ENCODE data around the gene ZFC3H1. TPM values are rescaled to one million over a fixed set of nuclear protein-coding genes. Genes with fewer than 3 reads are reported as not detected.

ZFC3H1 gene
- total and polyA plus RNA-seq, 9 of the 15 experiments (the other 6 are each of a cell fraction or from before 2014, with no cell fraction given) = 14.8 to 80.5 (median 22.1) TPM

DNA sequence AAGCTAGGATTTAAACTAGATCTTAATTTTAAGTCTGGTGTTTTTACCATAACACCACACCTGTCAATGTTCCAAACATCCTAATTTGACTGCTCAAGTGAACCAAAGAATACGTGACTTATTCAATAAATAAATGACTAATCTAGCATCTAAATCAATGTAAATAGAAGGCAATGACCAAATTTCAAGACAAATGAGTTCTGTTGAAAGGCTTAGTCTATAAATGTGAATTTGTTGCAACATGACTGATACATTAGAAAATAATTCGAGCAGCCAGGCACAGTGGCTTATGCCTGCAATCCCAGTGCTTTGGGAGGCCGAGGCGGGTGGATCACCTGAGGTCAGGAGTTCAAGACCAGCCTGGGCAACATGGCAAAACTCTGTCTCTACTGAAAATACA lies 15.1 kb downstream of the ZFC3H1 start:
- in situ Hi-C loops (cut with MboI) = loop anchor here (10.0 kb wide), 1 partner anchor 96 kb away; no protein-coding TSS in a partner anchor
- FAIRE-seq (no peak), ATAC-seq (no peak), DNase-seq (ENCODE audit: extremely low read depth in 1 of 4, low spot score in 3 of 4) (no peak)
- Histone ChIP-seq H3K9ac (ENCODE audit: insufficient read depth in 1 of 2, low read depth in 2 of 2, low read length in 2 of 2) (no peak overlapping the region), H3K27ac (ENCODE audit: extremely low read depth, low read depth, low read length) (no peak overlapping the region), H3K79me2 (ENCODE audit: control insufficient read depth, insufficient read depth, low read length) (peaks cover 55% of the 10 kb centered on the region), H3K9me1 (ENCODE audit: control insufficient read depth, insufficient read depth, low read length) (no peaks in the 10 kb centered on the region), H3K4me1 (replicated peaks in 1 of 2; ENCODE audit: control insufficient read depth in 2 of 2, insufficient read depth in 2 of 2, low read length in 2 of 2) (no peaks in the 10 kb centered on the region), H4K20me1 (replicated peaks; ENCODE audit: control insufficient read depth, insufficient read depth, low read length) (no peaks in the 10 kb centered on the region), H3K4me3 (no peak overlapping the region), H3K27me3 (ENCODE audit: control insufficient read depth in 2 of 2, insufficient read depth in 2 of 2, low read length in 2 of 2) (no peaks in the 10 kb centered on the region), H3K9me3 (replicated peaks; ENCODE audit: control insufficient read depth, insufficient read depth, low read depth, low read length) (peaks cover 5% of the 10 kb centered on the region; the same call in 1 of the 2 replicates), H3K36me3 (ENCODE audit: control insufficient read depth, insufficient read depth, low read length) (peaks cover 93% of the 10 kb centered on the region), H2AFZ (ENCODE audit: low read depth, low read length) (no peak overlapping the region), H3K4me2 (ENCODE audit: insufficient read depth, low read length) (no peak overlapping the region)
- POLR2A ChIA-PET = interaction anchor here (0.9 to 1.0 kb wide), 2 partner anchors 12 to 20 kb away, joined by 3 read pairs; no protein-coding TSS in a partner anchor
- no TSS peak for BruUV-seq (replicated peaks)
- TF ChIP-seq POLR3G (IDR thresholded peaks at IDR 0.05; ENCODE audit: extremely low read depth, insufficient read length, insufficient replicate concordance) (no peak), POLR2AphosphoS5 (IDR thresholded peaks at IDR 0.05; ENCODE audit: control insufficient read depth, insufficient read depth, low read depth, low read length) (no peak), MYBL2 (IDR thresholded peaks at IDR 0.05; ENCODE audit: low read depth) (no peak), MYBL2 (CRISPR knock-in tag; IDR thresholded peaks at IDR 0.05; ENCODE audit: borderline replicate concordance) (no peak), CBFB (CRISPR knock-in tag; IDR thresholded peaks at IDR 0.05) (no peak)
- TF ChIP-seq, protein P1, sequence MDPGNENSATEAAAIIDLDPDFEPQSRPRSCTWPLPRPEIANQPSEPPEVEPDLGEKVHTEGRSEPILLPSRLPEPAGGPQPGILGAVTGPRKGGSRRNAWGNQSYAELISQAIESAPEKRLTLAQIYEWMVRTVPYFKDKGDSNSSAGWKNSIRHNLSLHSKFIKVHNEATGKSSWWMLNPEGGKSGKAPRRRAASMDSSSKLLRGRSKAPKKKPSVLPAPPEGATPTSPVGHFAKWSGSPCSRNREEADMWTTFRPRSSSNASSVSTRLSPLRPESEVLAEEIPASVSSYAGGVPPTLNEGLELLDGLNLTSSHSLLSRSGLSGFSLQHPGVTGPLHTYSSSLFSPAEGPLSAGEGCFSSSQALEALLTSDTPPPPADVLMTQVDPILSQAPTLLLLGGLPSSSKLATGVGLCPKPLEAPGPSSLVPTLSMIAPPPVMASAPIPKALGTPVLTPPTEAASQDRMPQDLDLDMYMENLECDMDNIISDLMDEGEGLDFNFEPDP (CRISPR knock-in tag; IDR thresholded peaks at IDR 0.05) = no peak
- TF ChIP-seq, protein P2, sequence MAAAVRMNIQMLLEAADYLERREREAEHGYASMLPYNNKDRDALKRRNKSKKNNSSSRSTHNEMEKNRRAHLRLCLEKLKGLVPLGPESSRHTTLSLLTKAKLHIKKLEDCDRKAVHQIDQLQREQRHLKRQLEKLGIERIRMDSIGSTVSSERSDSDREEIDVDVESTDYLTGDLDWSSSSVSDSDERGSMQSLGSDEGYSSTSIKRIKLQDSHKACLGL (CRISPR knock-in tag; IDR thresholded peaks at IDR 0.05; ENCODE audit: borderline replicate concordance, poor library complexity, severe bottlenecking) = no peak
- intact Hi-C loops (cut with micrococcal nuclease) = no loop called here
- 90% methylated on average over 4 of the region's 4 CpGs for WGBS (ENCODE audit: insufficient coverage, low coverage, missing lambda C conversion rate)
- CTCF ChIA-PET (ENCODE audit: low intra/inter-chr PET ratio) = no interaction called here

Data from K562 (cell line).